ENCODE measurements around the gene COG5.

DNA sequence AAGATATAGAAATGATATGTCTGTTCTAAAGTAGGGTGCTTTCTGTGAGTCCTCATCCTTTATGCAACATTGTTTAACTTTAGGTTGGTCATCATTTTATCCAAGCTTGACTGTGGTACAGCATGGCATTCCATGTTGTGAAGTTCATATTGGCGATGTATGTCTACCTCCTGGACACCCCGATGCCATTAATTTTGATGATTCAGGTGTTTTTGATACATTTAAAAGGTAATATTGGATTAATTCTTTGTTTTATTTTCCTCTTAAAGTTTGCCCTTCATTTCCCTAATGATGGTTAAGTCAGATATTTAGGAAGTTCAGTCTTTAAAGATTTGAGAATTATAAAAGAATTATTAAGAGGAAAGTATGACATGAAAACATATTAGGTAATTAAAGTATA lies 373.6 kb downstream of the COG5 start:
- TF ChIP-seq, protein P1, sequence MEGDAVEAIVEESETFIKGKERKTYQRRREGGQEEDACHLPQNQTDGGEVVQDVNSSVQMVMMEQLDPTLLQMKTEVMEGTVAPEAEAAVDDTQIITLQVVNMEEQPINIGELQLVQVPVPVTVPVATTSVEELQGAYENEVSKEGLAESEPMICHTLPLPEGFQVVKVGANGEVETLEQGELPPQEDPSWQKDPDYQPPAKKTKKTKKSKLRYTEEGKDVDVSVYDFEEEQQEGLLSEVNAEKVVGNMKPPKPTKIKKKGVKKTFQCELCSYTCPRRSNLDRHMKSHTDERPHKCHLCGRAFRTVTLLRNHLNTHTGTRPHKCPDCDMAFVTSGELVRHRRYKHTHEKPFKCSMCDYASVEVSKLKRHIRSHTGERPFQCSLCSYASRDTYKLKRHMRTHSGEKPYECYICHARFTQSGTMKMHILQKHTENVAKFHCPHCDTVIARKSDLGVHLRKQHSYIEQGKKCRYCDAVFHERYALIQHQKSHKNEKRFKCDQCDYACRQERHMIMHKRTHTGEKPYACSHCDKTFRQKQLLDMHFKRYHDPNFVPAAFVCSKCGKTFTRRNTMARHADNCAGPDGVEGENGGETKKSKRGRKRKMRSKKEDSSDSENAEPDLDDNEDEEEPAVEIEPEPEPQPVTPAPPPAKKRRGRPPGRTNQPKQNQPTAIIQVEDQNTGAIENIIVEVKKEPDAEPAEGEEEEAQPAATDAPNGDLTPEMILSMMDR (IDR thresholded peaks at IDR 0.05), result no peak
- TF ChIP-seq POLR2A (IDR thresholded peaks at IDR 0.05), result no peak
